Mesenchymal stem cell (in vitro differentiated cells and primary cell): ENCODE measurements around the gene SRGAP2C.
"Not testable (repeated sequence)": the region's sequence is repeated elsewhere in the genome, so short reads cannot be mapped to it uniquely, and the experiment has no call there.

Source experiments
- DNase-seq: peaks from one replicate; pipeline ENCODE4 v3.0.0-alpha.2; 2013
- H2AFZ ChIP-seq: one replicate; pipeline ENCODE4 v1.6.1; 2013; ENCODE audit warnings: low read depth, mild to moderate bottlenecking, control low read depth, inconsistent platforms, low read length, moderate library complexity
- H2AK5ac ChIP-seq: 2 replicates; pipeline ENCODE4 v1.6.1; 2013; ENCODE audit warnings: low read length, moderate library complexity, mild to moderate bottlenecking, inconsistent platforms; ENCODE audit not compliant: severe bottlenecking
- H2BK120ac ChIP-seq: one replicate; pipeline ENCODE4 v1.6.1; 2013; ENCODE audit warnings: low read depth, mild to moderate bottlenecking, inconsistent platforms, low read length, moderate library complexity
- H2BK12ac ChIP-seq, 2 experiments: one replicate each; pipeline ENCODE4 v1.6.1; 2013; ENCODE audit warnings: inconsistent platforms in 2 of 2, low read length in 2 of 2, mild to moderate bottlenecking in 2 of 2, moderate library complexity in 2 of 2, control low read depth in 1 of 2
- H2BK15ac ChIP-seq: one replicate; pipeline ENCODE4 v1.6.1; 2013; ENCODE audit warnings: mild to moderate bottlenecking, low read depth, inconsistent platforms; ENCODE audit not compliant: poor library complexity, severe bottlenecking
- H2BK5ac ChIP-seq: 2 replicates; pipeline ENCODE4 v1.6.1; 2013; ENCODE audit warnings: low read depth, mild to moderate bottlenecking, low read length, control low read depth, inconsistent platforms; ENCODE audit not compliant: poor library complexity, severe bottlenecking
- H3K14ac ChIP-seq, 2 experiments: one replicate each; pipeline ENCODE4 v1.6.1; 2013; ENCODE audit warnings: inconsistent platforms in 2 of 2, low read length in 2 of 2, control low read depth in 1 of 2, mild to moderate bottlenecking in 1 of 2, moderate library complexity in 1 of 2
- H3K18ac ChIP-seq, 2 experiments: one replicate each; pipeline ENCODE4 v1.6.1; 2013; ENCODE audit warnings: inconsistent platforms in 2 of 2, low read length in 2 of 2, control low read depth in 1 of 2, low read depth in 1 of 2, mild to moderate bottlenecking in 1 of 2
- H3K23ac ChIP-seq, 2 experiments: one replicate each; pipeline ENCODE4 v1.6.1; 2013; ENCODE audit warnings: inconsistent platforms in 2 of 2, low read length in 2 of 2, mild to moderate bottlenecking in 2 of 2, moderate library complexity in 2 of 2, control low read depth in 1 of 2
- H3K27ac ChIP-seq: 2 replicates; pipeline ENCODE4 v1.5.1; 2013; ENCODE audit warnings: mild to moderate bottlenecking, moderate library complexity, low read length, control low read depth, inconsistent platforms; ENCODE audit not compliant: poor library complexity, severe bottlenecking
- H3K27me3 ChIP-seq, 2 experiments: 2 replicates each; pipeline versions ENCODE4 v1.6.1 to v1.7.0; 2013; ENCODE audit warnings: low read length in 2 of 2, mild to moderate bottlenecking in 2 of 2, moderate library complexity in 2 of 2, control low read depth in 1 of 2, inconsistent platforms in 1 of 2; ENCODE audit not compliant: control insufficient read depth in 1 of 2, insufficient read depth in 1 of 2
- H3K36me3 ChIP-seq, 2 experiments: 2 replicates each; pipeline versions ENCODE4 v1.6.1 to v1.7.0; 2013; ENCODE audit warnings: low read length in 2 of 2, control low read depth in 1 of 2, inconsistent platforms in 1 of 2, low read depth in 1 of 2, mild to moderate bottlenecking in 1 of 2; ENCODE audit not compliant: insufficient read depth in 2 of 2, control insufficient read depth in 1 of 2
- H3K4ac ChIP-seq, 2 experiments: one replicate each; pipeline ENCODE4 v1.6.1; 2013; ENCODE audit warnings: inconsistent platforms in 2 of 2, low read length in 2 of 2, mild to moderate bottlenecking in 2 of 2, moderate library complexity in 2 of 2, control low read depth in 1 of 2, low read depth in 1 of 2
- H3K4me1 ChIP-seq: 2 replicates; pipeline ENCODE4 v1.6.1; 2013; ENCODE audit warnings: low read depth, low read length, control low read depth; ENCODE audit not compliant: control insufficient read depth, insufficient read depth
- H3K4me2 ChIP-seq: 2 replicates; pipeline ENCODE4 v1.6.1; 2013; ENCODE audit warnings: low read length, mild to moderate bottlenecking, inconsistent platforms; ENCODE audit not compliant: poor library complexity, severe bottlenecking
- H3K4me3 ChIP-seq, 2 experiments: 2 replicates each; pipeline versions ENCODE4 v1.5.1 to v1.7.0; 2013; ENCODE audit warnings: low read length in 2 of 2, mild to moderate bottlenecking in 2 of 2, control low read depth in 1 of 2, low read depth in 1 of 2; ENCODE audit not compliant: insufficient read depth in 1 of 2
- H3K79me1 ChIP-seq: replicated peaks from 2 replicates; pipeline ENCODE4 v1.6.1; 2013; ENCODE audit warnings: mild to moderate bottlenecking, control low read depth, low read length, inconsistent platforms; ENCODE audit not compliant: poor library complexity, severe bottlenecking
- H3K9ac ChIP-seq: 2 replicates; pipeline ENCODE4 v1.7.0; 2013; ENCODE audit warnings: mild to moderate bottlenecking, low read length, moderate library complexity
- H3K9me3 ChIP-seq: 2 replicates; pipeline ENCODE4 v1.7.0; 2013; ENCODE audit warnings: mild to moderate bottlenecking, low read length; ENCODE audit not compliant: control insufficient read depth
- H4K8ac ChIP-seq: one replicate; pipeline ENCODE4 v1.6.1; 2013; ENCODE audit warnings: inconsistent platforms, mild to moderate bottlenecking, low read length, moderate library complexity
- H4K91ac ChIP-seq: one replicate; pipeline ENCODE4 v1.6.1; 2013; ENCODE audit warnings: mild to moderate bottlenecking, low read length, inconsistent platforms
- WGBS: methylation state at CpG from one replicate; pipeline ENCODE4 v1.1.7; 2013; ENCODE audit warnings: mixed read lengths; 5-methylcytosine and 5-hydroxymethylcytosine counted together

Gene SRGAP2C

GRCh38 chr1:121279548-121279898 is 94.7 kb downstream of the SRGAP2C start:
- H4K8ac ChIP-seq, H3K9ac ChIP-seq, H2AK5ac ChIP-seq, H2BK12ac ChIP-seq, DNase-seq, H4K91ac ChIP-seq, H3K9me3 ChIP-seq, H3K27me3 ChIP-seq, H3K14ac ChIP-seq, H2BK15ac ChIP-seq, H3K4me2 ChIP-seq, H3K36me3 ChIP-seq, H3K4me1 ChIP-seq, H2BK5ac ChIP-seq, H3K23ac ChIP-seq, H3K79me1 ChIP-seq, H3K18ac ChIP-seq, H3K4ac ChIP-seq, H3K4me3 ChIP-seq, H2AFZ ChIP-seq, H2BK120ac ChIP-seq, H3K27ac ChIP-seq: not testable (repeated sequence)
- WGBS: no CpG with 5 or more reads among the region's 4 CpGs

- H3K23ac ChIP-seq, H2BK15ac ChIP-seq, H3K4me3 ChIP-seq, H4K91ac ChIP-seq, H3K4me1 ChIP-seq, H2BK120ac ChIP-seq, H3K4me2 ChIP-seq, H4K8ac ChIP-seq, H3K36me3 ChIP-seq, H2BK12ac ChIP-seq, H2BK5ac ChIP-seq, H3K4ac ChIP-seq, H2AK5ac ChIP-seq, H3K27ac ChIP-seq, H2AFZ ChIP-seq, DNase-seq, H3K14ac ChIP-seq, H3K18ac ChIP-seq, H3K9me3 ChIP-seq, H3K27me3 ChIP-seq, H3K79me1 ChIP-seq, H3K9ac ChIP-seq: not testable (repeated sequence)
- WGBS: no CpG with 5 or more reads among the region's 5 CpGs
These were observed 96.0 kb downstream of the SRGAP2C start for GRCh38 chr1:121280699-121281317.

GRCh38 chr1:121281480-121281879 is 96.7 kb downstream of the SRGAP2C start:
- not testable (repeated sequence) for H2BK5ac ChIP-seq, H2BK15ac ChIP-seq, H4K91ac ChIP-seq, H4K8ac ChIP-seq, H3K18ac ChIP-seq, H3K4me1 ChIP-seq, H3K27me3 ChIP-seq, H3K4me3 ChIP-seq, H3K4me2 ChIP-seq, H3K14ac ChIP-seq, H3K36me3 ChIP-seq, H2AFZ ChIP-seq, H2BK120ac ChIP-seq, H3K79me1 ChIP-seq, H3K9ac ChIP-seq, H3K4ac ChIP-seq, DNase-seq, H2BK12ac ChIP-seq, H3K23ac ChIP-seq, H3K27ac ChIP-seq, H3K9me3 ChIP-seq, H2AK5ac ChIP-seq
- WGBS: no CpG with 5 or more reads among the region's 2 CpGs

- not testable (repeated sequence) for H3K23ac ChIP-seq, H2BK5ac ChIP-seq, H3K27me3 ChIP-seq, H3K4me2 ChIP-seq, H3K9ac ChIP-seq, H3K36me3 ChIP-seq, H4K8ac ChIP-seq, H3K27ac ChIP-seq, H3K4ac ChIP-seq, H2AK5ac ChIP-seq, H2AFZ ChIP-seq, H3K9me3 ChIP-seq, H3K14ac ChIP-seq, H3K79me1 ChIP-seq, H3K4me3 ChIP-seq, H2BK120ac ChIP-seq, H2BK12ac ChIP-seq, H3K4me1 ChIP-seq, H2BK15ac ChIP-seq, H3K18ac ChIP-seq, H4K91ac ChIP-seq
- DNase-seq: peak; percentile 14
These were observed 98.9 kb downstream of the SRGAP2C start for GRCh38 chr1:121283587-121284180.
